CD4-positive, alpha-beta T cell treated with Interleukin-6 for 4 hours (primary cell): ENCODE data around the gene ZNF780A.
A peak's percentile ranks its signal among the peaks of the same experiment; 100 is the strongest.
"Not testable (repeated sequence)": the region's sequence is repeated elsewhere in the genome, so short reads cannot be mapped to it uniquely, and the experiment has no call there.

Experiments used
- DNase-seq: peaks from one replicate; pipeline ENCODE4 v3.0.0-alpha.2; 2020; ENCODE audit warnings: mixed read lengths

ZNF780A gene

DNA sequence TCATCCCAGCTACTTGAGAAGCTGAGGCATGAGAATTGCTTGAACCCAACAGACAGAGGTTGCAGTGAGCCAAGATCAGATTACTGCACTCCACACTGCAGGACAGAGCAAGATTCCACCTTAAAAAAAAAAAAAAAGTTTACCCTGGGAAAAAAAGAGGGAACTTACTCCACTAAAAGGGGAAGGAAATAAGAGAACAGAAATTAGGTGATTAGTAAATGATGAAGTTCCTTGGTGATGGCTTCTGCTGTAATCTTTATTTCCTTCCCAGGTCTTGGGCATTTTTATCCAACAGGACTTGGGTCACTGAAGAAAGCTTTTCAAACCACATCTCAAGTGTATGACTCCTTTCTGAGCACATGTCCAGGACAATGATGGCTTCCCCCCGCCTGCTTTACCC lies 9.3 kb downstream of the ZNF780A start:
- no peak for DNase-seq

DNA sequence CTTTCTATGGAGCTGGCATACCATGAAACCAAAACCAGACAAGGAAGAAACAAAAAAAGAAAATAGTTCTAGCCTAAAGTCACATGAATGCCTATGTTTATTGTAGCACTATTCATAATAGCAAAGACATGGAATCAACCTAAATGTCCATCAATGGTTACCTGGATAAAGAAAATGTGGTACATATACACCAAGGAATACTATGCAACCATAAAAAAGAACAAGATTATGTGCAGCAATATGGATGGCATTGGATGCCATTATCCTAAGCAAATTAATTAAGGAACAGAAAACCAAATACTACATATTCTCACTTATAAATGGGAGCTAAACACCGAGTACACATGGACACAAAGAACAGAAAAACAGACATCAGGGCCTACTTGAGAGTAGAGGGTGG lies 10.5 kb downstream of the ZNF780A start:
- no peak for DNase-seq

DNA sequence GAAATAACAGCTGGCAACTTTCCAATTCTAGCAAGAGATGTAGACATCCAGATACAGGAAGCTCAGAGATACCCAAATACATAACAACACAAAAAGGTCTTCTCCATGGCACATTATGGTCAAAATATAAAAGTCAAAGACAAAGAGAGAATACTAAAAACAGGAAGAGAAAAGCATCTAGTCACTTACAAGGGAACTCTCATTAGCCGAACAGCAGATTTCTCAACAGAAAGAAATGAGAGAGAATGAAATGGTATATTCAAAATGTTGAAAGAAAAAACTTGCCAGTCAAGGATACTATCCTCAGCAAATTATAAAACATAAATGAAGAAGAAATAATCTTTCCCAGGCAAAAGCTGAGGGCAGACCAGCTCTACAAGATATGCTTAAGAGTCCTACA lies 12.4 kb downstream of the ZNF780A start:
- DNase-seq: no peak

DNA sequence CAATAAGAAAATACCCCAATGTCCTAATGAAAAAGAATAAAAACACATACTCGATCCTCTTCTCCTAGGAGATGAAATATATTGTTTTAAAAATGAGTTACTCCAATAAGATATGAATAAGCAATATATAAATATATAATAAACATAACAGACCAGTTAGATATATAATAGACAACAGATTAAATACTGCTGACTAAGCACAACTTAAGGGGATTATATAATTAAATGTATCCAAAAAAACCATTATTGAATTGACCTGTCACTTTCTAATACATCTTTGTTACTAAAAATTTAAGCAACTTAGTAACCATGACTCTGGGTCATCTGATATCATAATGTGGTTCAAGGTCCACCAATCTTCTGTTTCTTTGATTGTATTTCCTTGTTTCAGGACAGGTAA lies 20.7 kb downstream of the ZNF780A start:
- DNase-seq: no peak

DNA sequence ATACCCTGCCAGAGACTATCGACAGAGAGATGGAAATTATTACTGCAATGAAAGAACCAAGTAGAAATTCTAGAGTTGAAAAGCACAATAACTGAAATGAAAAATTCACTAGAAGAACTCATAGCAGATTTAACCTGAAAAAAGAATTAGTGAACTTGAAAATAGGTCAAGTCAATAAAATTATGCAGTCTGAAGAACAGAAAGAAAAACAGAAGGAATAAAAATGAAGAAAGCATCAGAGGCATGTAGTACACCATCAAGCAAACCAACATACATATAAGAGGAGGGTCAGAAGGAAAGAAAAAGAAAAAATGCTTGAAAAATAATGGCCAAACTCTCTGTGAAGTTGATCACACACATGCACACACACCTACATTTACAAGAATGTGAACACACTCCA lies 31.1 kb downstream of the ZNF780A start:
- DNase-seq: no peak

DNA sequence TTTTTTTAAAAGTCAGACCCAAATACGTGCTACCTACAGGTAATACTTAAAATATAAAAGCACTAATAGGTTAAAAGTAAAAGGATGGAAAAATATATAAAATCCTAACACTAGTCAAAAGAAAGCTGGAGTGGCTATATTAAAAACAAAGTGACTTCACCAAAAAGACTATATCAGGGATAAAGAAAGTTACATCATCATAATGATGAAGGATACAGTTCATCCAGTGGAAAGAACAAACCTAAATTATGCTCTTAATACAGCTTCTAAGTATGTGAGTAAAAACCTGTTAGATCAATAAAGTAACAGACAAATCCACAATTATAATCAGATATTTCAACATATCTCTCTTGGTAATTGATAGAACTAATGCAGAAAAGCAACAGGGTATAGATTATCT lies 33.6 kb downstream of the ZNF780A start:
- DNase-seq: no peak

DNA sequence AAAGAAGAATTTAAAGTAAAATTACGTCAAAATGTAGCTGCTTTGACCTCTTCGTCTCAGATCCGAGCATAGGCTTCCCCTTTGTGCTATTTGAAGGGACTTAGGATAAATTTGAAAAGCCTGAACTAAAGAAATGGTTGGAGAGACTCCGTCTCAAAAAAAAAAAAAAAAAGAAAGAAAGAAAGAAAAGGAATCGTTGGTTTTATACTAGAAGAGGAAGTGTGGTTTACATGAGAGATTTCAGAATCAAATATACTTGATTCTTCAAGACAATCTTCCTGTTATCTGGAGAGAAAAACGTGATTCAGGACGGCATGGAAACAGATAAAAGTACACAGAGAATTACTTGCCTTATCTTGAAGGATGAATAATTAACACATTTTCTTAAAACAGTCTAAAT lies 34.2 kb downstream of the ZNF780A start:
- DNase-seq: no peak

DNA sequence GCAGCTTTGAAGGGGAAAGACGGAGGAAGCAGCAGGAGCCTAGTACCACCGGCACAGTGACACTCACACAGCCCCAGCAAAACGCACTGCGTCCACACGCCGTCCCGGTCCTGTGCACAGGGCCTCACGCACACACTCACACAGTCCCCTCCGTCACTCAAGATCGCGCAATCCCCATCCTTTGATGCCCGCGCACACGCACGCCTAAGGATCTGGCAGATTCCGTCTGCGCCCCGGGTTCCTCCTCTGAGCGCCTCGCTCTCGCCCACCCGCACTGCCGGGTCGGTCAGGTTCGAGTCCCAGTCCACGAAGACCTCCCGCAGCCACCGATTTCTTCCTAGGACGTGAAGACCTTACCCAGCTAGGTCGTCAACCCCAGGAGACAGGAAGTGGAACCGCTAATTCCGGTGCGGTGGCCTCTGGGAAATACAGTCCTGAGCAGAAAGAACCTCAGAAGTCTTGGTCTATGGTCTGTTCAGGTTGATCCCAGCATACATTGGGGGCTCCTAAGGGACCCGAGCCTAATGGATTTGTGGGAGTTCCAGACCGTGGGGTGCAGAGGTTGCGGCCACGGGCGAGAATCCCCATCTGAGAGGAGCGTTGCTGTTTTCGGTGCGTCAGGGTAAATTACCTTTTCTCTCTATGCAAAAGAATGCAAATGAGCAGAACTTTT lies 34.8 kb downstream of the ZNF780A start, which contains the start of gene ZNF780B:
Gene ZNF780B (minus strand): TSS at position 400 of the 673 bp plus-strand sequence. CDS start 5,899 bp downstream, outside the sequence.
- peak; percentile 73 for DNase-seq

DNA sequence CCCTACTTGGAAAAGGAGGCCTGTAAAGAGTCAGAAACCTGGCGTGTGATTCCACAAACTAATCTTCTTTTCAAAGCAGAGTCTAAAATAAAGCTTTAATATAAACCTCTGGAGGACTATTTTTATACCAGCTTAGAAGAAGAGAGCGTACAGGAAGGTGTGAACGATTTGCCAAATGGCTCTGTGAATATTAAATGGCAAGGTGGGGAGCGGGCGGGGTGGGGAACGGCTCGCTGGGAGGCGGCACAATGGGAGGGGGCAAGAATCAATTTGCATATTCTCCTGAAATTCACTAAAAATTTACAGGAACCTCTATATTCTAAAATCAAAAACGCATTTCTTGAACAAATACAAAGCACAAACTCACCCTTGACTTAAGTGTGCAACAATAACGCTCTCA lies 35.7 kb downstream of the ZNF780A start:
- DNase-seq: no peak

DNA sequence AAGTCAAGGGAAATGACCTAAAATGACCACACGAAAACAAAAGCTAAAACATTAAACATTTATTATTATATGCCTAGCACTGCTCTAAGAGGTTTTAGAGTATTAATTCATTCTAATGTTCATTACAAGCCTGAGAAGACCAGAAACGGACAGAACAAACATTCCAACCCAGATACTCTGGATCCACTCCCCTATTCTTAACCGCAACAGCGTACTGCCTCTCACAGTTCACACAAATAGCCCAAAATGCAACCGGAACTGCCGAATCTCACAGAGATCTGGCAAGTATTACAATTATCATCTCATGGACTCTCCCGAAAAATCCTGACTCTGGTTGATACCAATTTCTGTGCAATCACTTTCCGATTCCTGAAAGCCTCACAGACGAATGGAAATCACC lies 36.1 kb downstream of the ZNF780A start:
- no peak for DNase-seq

DNA sequence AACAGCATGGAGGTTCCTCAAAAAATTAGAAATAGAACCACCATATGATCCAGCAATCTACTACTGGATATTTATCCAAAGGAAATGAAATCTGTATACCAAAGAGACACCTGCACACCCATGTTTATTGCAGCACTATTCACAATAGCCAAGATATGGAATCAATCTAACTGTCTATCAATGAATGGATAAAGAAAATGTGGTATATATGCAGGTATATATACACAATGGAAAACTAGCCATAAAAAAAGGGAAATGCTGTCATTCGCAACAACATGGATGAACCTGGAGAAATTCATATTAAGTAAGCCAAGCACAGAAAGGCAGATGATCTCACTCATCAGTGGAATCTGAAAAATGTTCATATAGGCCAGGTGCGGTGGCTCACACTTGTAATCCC lies 37.3 kb downstream of the ZNF780A start:
- DNase-seq: no peak

DNA sequence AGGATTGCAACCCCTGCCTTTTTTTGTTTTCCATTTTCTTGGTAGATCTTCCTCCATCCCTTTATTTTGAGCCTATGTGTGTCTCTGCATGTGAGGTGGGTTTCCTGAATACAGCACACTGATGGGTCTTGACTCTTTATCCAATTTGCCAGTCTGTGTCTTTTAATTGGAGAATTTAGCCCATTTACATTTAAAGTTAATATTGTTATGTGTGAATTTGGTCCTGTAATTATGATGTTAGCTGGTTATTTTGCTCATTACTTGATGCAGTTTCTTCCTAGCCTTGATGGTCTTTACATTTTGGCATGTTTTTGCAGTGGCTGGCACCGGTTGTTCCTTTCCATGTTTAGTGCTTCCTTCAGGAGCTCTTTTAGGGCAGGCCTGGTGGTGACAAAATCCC lies 49.0 kb downstream of the ZNF780A start:
- DNase-seq: not testable (repeated sequence)

DNA sequence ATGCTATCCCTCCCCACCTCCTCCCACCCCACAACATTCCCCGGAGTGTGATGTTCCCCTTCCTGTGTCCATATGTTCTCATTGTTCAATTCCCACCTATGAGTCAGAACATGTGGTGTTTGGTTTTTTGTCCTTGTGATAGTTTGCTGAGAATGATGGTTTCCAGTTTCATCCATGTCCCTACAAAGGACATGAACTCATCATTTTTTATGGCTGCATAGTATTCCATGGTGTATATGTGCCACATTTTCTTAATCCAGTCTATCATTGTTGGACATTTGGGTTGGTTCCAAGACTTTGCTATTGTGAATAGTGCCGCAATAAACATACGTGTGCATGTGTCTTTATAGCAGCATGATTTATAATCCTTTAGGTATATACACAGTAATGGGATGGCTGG lies 52.7 kb downstream of the ZNF780A start:
- DNase-seq: not testable (repeated sequence)

DNA sequence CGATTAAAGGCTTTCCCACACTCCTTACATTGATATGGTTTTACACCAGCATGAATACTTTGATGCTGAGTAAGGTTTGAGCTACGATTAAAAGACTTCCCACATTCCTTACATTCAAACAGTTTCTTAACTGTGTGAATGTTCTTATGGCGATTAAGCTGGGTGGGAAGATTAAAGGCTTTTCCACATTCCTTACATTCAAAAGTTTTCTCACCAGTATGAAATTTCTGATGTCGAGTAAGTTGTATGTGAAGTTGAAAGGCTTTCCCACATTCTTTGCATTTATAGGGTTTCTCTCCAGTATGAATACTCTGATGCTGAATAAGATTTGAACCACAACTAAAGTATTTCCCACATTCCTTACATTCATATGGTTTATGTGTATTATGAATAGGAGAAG lies 54.7 kb downstream of the ZNF780A start:
- no peak for DNase-seq

DNA sequence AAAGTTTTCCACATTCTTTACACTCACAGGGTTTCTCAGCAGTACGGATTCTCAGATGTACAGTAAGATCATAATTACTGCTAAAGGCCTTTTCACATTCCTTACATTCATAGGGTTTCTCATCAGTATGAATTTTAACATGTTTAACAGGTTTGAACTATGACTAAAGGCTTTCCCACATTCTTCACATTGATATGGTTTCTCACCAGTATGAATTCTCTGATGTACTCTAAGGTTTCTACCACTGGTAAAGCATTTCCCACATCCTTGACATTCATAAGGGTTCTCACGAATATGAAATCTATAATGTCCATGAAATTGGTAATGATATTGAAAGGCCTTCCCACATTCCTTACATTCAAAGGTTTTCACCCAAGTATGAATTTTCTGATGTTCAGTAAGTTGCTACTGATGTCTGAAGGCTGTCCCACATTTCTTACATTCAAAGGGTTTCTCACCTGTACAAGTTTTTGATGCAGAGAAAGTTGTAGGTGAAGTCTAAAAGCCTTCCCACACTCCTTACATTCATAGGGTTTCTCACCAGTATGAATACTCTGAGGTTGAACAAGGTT lies 56.7 kb downstream of the ZNF780A start:
- no peak for DNase-seq

DNA sequence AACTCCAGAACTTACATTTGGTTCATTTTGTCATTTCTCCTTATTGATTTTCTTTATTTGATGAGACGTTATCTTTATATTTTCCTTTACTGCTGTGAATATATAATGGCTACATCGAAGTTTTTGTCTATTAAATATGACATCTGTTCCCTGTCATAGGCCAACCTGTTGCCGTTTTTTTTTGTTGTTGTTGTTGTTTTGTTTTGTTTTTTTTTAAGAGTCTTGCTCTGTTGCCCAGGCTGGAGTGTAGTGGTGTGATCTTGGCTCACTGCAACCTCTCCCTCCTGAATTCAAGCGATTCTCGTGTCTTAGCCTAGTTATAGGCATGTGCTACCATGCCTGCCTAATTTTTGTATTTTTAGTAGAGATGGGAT lies 64.2 kb downstream of the ZNF780A start:
- no peak for DNase-seq

DNA sequence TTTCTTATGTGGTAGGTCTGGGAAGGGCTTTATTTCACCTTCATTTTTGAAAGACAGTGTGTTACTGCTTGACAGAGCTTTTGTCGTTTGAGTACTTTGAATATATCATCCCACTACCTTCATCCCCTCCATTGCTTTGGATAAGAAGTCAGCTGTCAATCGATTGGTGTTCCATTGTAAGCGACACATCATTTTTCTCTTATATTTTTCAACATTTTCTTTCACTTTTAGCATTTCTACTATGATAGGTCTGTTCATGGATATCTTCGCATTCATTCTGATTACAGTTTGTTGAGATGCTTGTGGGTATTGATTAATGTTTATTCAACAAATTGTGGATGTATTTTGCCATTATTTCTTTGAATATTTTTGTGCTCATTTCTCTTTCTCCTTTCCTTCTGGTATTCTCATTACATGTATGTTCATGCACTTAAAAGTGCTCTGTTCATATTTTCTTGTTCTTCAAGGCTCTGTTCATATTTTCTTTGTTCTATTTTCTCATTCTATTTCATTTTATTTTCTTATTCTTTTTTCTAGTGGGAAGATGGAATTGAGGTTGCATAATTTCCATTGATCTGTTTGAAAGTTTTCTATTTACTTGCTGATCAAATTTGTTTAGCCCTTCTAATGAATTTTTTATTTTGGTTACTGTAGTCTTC lies 64.7 kb downstream of the ZNF780A start:
- no peak for DNase-seq

DNA sequence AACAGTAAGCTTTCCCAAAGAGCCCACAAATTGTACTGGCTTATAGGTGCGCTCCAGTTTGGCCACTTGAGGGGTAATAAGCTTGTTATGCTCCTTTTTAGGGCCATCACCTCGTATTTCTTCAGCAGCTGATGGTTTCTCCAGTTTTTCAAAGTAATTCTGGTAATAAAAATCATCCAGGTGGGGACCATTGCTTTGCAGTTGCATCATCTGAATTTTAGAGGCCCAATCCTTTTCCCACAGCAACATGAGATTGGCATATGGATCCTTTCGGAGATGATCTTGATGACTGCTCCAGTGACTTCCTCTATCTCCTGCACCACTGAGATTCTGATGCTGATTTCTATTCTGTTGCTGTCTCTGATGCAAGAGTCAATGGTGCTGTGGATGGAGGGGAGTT lies 66.8 kb downstream of the ZNF780A start:
- DNase-seq: no peak
